NCI-H2227 treated with DMSO at 0.1 percent for 48 hours (cell line): ENCODE results near the gene ZC3H18.

Source experiments
- DNase-seq: peaks from one replicate; lab custom pipeline; 2025; lab: John Stamatoyannopoulos, UW

Gene ZC3H18

GRCh38 chr16:88581033-88581432 is 10.8 kb downstream of the ZC3H18 start:
- DNase-seq = no peak

GRCh38 chr16:88582912-88583575 is 12.8 kb downstream of the ZC3H18 start:
- no peak for DNase-seq

GRCh38 chr16:88584676-88585075 is 14.5 kb downstream of the ZC3H18 start:
- DNase-seq = no peak

- no peak for DNase-seq
Observed at GRCh38 chr16:88585269-88585668, 15.1 kb downstream of the ZC3H18 start.

GRCh38 chr16:88585927-88586581 is 15.9 kb downstream of the ZC3H18 start:
- DNase-seq = no peak

GRCh38 chr16:88588148-88588547 is 17.9 kb downstream of the ZC3H18 start:
- no peak for DNase-seq

- no peak for DNase-seq
Observed at GRCh38 chr16:88588754-88589153, 18.6 kb downstream of the ZC3H18 start.

- no peak for DNase-seq
Observed at GRCh38 chr16:88589441-88589840, 19.2 kb downstream of the ZC3H18 start.

GRCh38 chr16:88591577-88592021 is 21.4 kb downstream of the ZC3H18 start:
- no peak for DNase-seq

- no peak for DNase-seq
Observed at GRCh38 chr16:88593061-88593460, 22.9 kb downstream of the ZC3H18 start.

GRCh38 chr16:88593489-88593888 is 23.3 kb downstream of the ZC3H18 start:
- no peak for DNase-seq

- DNase-seq = no peak
Observed at GRCh38 chr16:88593910-88594309, 23.7 kb downstream of the ZC3H18 start.

- no peak for DNase-seq
Observed at GRCh38 chr16:88595101-88595500, 24.9 kb downstream of the ZC3H18 start.

GRCh38 chr16:88595921-88596320 is 25.7 kb downstream of the ZC3H18 start:
- DNase-seq = no peak

GRCh38 chr16:88596483-88596882 is 26.3 kb downstream of the ZC3H18 start:
- no peak for DNase-seq

- no peak for DNase-seq
Observed at GRCh38 chr16:88597856-88598491, 27.8 kb downstream of the ZC3H18 start.

GRCh38 chr16:88599092-88599733 is 29.0 kb downstream of the ZC3H18 start:
- DNase-seq = no peak

GRCh38 chr16:88599825-88600538 is 29.8 kb downstream of the ZC3H18 start:
- no peak for DNase-seq

GRCh38 chr16:88600539-88600896 is 30.3 kb downstream of the ZC3H18 start:
- no peak for DNase-seq

- DNase-seq = no peak
Observed at GRCh38 chr16:88601313-88602036, 31.3 kb downstream of the ZC3H18 start.

GRCh38 chr16:88602091-88602490 is 31.9 kb downstream of the ZC3H18 start:
- DNase-seq = no peak
